ENCODE data around the gene CYTH1.

CYTH1 gene

DNA sequence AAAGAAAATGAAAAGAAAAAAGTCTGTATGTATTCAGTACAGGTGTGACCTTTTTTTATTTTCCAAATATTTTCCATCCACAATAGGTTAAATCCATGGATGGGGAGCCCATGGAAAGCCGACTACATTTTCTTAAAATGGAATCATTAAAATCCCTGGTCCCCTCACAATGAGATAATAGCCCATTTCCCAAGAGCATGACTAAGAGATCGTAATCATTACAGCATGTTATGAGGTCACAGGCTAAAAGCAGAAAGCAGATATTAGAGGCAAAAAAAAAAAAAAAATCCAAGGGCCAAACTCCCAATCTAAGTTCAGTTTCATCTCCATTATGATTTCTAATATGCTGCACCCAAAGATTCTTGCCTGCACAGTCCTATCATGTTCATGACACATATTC is 44.7 kb downstream of the CYTH1 start:
- peaks cover 5% of the 10 kb centered on the region for H3K4me1 ChIP-seq (ENCODE audit: control insufficient read depth, insufficient read depth, low read length)

DNA sequence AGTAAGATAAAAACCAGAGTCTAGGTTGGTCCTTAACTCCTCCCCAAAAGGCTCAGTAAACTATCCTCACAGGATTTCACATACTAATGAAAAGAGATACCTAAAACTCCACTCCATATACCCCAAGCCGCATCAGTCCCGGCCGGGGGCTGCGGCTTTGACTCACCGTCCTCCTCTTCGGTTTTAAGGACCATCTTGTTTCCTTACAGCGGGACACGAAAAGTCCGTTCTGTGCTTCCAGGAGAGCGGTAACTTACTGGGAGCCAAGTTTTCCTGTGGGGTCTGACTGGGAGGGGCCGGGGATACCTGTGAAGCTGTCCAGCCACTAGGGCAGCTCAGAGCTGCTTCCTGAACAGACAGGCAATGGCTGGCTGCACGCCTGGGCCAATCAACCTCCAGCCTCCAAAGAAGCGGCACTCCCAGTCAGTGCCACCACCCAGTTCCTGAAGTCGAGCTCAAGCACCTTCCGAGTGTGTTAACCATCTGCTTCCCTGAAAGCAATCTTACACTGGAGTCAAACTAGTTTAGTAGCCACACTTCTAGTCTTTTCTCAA is 45.5 kb downstream of the CYTH1 start:
- H3K4me3 ChIP-seq (ENCODE audit: insufficient read depth, low read depth, low read length): no peak overlapping the region
- H3K36me3 ChIP-seq (ENCODE audit: control insufficient read depth, insufficient read depth, low read length): no peaks in the 10 kb centered on the region
- 88% methylated on average over 15 of the region's 15 CpGs for WGBS, 2 experiments
- H3K4me1 ChIP-seq (ENCODE audit: control insufficient read depth, insufficient read depth, low read length): peaks cover 5% of the 10 kb centered on the region
- no peaks in the 10 kb centered on the region for H3K27me3 ChIP-seq (ENCODE audit: control insufficient read depth, insufficient read depth, low read length, poor library complexity, severe bottlenecking)
- H3K27ac ChIP-seq (ENCODE audit: insufficient read depth, low read depth, low read length, poor library complexity, severe bottlenecking): no peak overlapping the region
- H3K9me3 ChIP-seq (ENCODE audit: control insufficient read depth, low read length): no peaks in the 10 kb centered on the region

More for the DNA sequence above, 44.7 kb downstream of the CYTH1 start:
- no peak overlapping the region for H3K27ac ChIP-seq (ENCODE audit: insufficient read depth, low read depth, low read length, poor library complexity, severe bottlenecking)
- 87 to 88% methylated on average over 2 of the region's 2 CpGs for WGBS, 2 experiments
- no peaks in the 10 kb centered on the region for H3K9me3 ChIP-seq (ENCODE audit: control insufficient read depth, low read length)
- no peaks in the 10 kb centered on the region for H3K36me3 ChIP-seq (ENCODE audit: control insufficient read depth, insufficient read depth, low read length)
- H3K27me3 ChIP-seq (ENCODE audit: control insufficient read depth, insufficient read depth, low read length, poor library complexity, severe bottlenecking): no peaks in the 10 kb centered on the region
- H3K4me3 ChIP-seq (ENCODE audit: insufficient read depth, low read depth, low read length): no peak overlapping the region

DNA sequence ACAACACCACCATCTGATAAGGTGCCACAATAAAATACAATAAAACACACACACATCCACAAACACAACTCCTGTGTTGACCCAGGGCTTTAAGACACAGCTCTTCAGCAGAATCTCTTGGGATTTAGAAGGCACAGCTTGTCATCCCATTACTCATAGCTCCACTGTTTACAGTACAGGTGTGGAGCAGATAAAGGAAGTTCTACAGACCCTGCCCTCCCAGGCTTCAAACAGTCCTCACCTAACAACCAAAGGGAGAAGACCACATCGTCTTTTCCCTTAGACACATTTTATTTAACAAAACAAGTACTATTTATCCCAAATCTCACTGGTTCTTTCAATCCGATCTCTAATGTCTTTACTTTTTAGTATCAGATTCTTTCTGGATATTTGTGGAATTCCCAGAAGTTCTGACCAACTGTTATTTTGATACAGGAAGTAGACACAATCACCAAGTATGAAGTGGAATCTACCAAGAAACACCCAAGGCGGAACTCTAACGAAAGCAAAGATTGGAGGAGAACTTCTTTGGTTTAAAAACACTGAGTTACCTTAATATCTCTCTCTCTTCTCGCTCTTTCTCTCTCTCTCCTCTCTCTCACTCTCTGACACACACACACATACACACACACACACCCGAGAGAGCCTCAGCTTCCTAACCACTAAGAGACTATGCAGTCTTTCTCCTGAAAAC is 46.1 kb downstream of the CYTH1 start:
- 91 to 92% methylated on average over 6 of the region's 6 CpGs for WGBS, 2 experiments
- H3K9me3 ChIP-seq (ENCODE audit: control insufficient read depth, low read length): no peaks in the 10 kb centered on the region
- no peaks in the 10 kb centered on the region for H3K27me3 ChIP-seq (ENCODE audit: control insufficient read depth, insufficient read depth, low read length, poor library complexity, severe bottlenecking)
- H3K4me1 ChIP-seq (ENCODE audit: control insufficient read depth, insufficient read depth, low read length): peaks cover 5% of the 10 kb centered on the region
- H3K36me3 ChIP-seq (ENCODE audit: control insufficient read depth, insufficient read depth, low read length): no peaks in the 10 kb centered on the region
- no peak overlapping the region for H3K27ac ChIP-seq (ENCODE audit: insufficient read depth, low read depth, low read length, poor library complexity, severe bottlenecking)
- H3K4me3 ChIP-seq (ENCODE audit: insufficient read depth, low read depth, low read length): no peak overlapping the region

DNA sequence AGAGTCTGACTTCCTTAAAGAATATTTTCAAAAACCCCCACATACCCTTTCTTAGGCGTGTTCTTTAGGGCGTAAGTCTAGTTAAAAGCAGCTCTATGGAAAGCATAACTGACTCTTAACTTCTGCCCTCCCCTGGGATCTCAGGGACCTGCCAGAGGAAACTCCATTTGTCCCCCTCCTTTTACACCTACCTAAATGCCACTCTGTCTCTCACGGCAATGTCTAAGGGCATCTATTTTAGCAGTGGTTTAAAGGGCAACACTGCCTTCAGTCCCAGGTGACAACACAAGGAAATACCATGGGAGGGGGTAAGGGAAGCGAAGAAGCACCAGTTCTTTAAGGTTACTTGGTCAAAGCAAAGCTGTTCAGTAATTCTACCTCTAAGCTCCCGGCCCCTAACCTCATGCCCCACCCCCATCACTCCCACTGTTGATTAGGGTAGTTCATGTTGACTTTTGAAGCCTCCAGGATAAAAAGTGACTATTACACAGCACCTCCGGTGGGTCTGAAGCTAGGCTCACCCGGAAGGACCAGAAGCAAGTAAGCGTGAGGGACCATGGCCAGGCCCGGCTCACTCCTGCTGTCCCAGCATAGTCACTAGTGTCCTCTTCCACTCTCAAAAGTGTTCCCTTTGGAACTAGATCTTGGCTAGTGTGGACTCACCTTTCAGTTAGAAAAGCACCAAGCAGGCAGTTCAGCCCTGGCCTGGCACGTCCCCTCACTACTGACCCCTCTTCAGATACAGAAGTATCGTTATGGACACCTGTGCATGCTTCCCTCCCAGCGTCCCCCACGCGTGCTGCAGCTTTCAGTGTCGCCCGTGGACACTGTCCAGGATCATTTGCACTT is 47.1 kb downstream of the CYTH1 start:
- Histone ChIP-seq H3K4me1 (ENCODE audit: control insufficient read depth, insufficient read depth, low read length) (peaks cover 5% of the 10 kb centered on the region), H3K27ac (ENCODE audit: insufficient read depth, low read depth, low read length, poor library complexity, severe bottlenecking) (no peak overlapping the region), H3K4me3 (ENCODE audit: insufficient read depth, low read depth, low read length) (no peak overlapping the region), H3K36me3 (ENCODE audit: control insufficient read depth, insufficient read depth, low read length) (no peaks in the 10 kb centered on the region), H3K27me3 (ENCODE audit: control insufficient read depth, insufficient read depth, low read length, poor library complexity, severe bottlenecking) (no peaks in the 10 kb centered on the region), H3K9me3 (ENCODE audit: control insufficient read depth, low read length) (no peaks in the 10 kb centered on the region)
- 89 to 94% methylated on average over 16 of the region's 16 CpGs for WGBS, 2 experiments

DNA sequence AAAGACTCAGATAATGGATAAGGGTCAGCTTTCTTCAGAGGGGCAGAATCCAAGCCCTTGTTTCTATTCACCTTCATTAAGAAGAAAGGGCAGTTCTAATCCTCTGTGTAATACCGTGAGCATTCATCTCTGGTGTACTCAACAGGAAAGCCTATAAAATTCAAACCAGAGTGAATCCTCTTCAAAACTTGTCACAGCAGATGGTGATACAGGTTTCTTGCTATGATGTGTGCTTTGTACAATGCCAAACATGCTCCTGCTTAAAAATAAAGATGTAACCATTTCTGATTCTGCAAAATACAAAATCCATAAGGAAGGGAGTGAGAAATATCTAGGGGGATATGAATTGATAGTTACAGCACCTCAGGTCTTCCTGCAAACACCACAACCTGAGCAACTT is 49.7 kb downstream of the CYTH1 start:
- Histone ChIP-seq H3K9me3 (ENCODE audit: control insufficient read depth, low read length) (no peaks in the 10 kb centered on the region), H3K4me1 (ENCODE audit: control insufficient read depth, insufficient read depth, low read length) (peaks cover 12% of the 10 kb centered on the region), H3K4me3 (ENCODE audit: insufficient read depth, low read depth, low read length) (no peak overlapping the region), H3K27me3 (ENCODE audit: control insufficient read depth, insufficient read depth, low read length, poor library complexity, severe bottlenecking) (no peaks in the 10 kb centered on the region), H3K36me3 (ENCODE audit: control insufficient read depth, insufficient read depth, low read length) (no peaks in the 10 kb centered on the region), H3K27ac (ENCODE audit: insufficient read depth, low read depth, low read length, poor library complexity, severe bottlenecking) (no peak overlapping the region)
- WGBS, 2 experiments: 83 to 92% methylated on average over 1 of the region's 1 CpG

DNA sequence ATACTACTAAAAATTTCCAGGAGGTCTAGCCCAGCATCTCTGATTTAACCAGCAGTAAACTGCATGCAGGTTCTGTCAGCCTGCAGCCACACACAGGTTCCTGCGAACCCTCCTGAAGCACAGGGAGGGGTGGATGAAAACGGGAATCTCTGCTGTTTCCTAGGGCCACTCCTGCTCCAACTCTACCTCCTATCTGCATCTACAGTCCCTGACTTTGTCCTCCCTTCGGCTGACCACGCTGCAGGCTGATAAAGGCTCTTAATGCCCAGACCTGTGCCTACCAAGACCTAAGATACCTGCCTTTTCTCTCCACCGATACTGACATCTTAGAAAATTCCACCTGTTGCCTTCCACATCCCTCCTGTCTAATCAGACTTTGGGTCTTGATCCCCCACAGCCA is 50.2 kb downstream of the CYTH1 start:
- Histone ChIP-seq H3K36me3 (ENCODE audit: control insufficient read depth, insufficient read depth, low read length) (no peaks in the 10 kb centered on the region), H3K4me1 (ENCODE audit: control insufficient read depth, insufficient read depth, low read length) (peaks cover 12% of the 10 kb centered on the region), H3K9me3 (ENCODE audit: control insufficient read depth, low read length) (no peaks in the 10 kb centered on the region), H3K27me3 (ENCODE audit: control insufficient read depth, insufficient read depth, low read length, poor library complexity, severe bottlenecking) (no peaks in the 10 kb centered on the region), H3K4me3 (ENCODE audit: insufficient read depth, low read depth, low read length) (no peak overlapping the region), H3K27ac (ENCODE audit: insufficient read depth, low read depth, low read length, poor library complexity, severe bottlenecking) (no peak overlapping the region)
- 86 to 90% methylated on average over 5 of the region's 5 CpGs for WGBS, 2 experiments

DNA sequence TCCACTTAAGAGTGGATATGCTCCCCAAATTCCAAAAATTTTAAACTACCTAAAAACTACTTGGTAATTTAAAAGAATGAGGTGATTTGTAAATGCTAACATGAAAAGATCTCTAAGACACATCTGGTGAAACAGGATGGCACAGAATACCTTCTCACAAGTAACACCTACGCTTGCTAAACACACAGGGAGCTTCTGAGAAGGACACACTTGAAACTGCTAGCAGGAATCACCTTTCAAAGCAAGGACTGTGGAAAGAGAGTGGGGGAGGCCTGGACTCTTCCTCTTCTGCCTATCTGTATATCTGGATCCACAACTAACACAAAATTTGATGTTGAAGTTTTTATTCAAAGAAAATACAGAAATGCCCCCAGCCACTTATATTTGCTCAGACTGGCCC is 52.4 kb downstream of the CYTH1 start:
- H3K27ac ChIP-seq (ENCODE audit: insufficient read depth, low read depth, low read length, poor library complexity, severe bottlenecking): no peak overlapping the region
- WGBS, 2 experiments: 91 to 100% methylated on average over 1 of the region's 1 CpG
- no peaks in the 10 kb centered on the region for H3K36me3 ChIP-seq (ENCODE audit: control insufficient read depth, insufficient read depth, low read length)
- no peaks in the 10 kb centered on the region for H3K27me3 ChIP-seq (ENCODE audit: control insufficient read depth, insufficient read depth, low read length, poor library complexity, severe bottlenecking)
- H3K4me1 ChIP-seq (ENCODE audit: control insufficient read depth, insufficient read depth, low read length): peaks cover 14% of the 10 kb centered on the region
- no peaks in the 10 kb centered on the region for H3K9me3 ChIP-seq (ENCODE audit: control insufficient read depth, low read length)
- H3K4me3 ChIP-seq (ENCODE audit: insufficient read depth, low read depth, low read length): no peak overlapping the region

DNA sequence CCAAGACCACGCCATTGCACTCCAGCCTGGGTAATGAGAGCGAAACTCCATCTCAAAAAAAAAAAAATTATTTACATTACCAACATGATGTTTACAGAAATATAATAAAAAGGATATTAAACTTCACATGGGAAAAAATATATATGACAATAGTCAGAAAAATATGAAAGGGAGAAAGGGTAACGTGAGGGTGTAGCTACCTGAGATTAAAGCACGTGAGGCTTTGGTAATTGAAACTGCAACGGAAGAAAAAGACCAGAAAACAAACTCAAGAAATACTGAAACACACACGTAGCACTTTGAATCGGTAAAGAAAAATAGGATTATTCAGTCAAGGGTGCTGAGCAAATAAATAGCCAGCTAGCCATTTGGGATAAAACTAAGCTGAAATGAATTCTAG is 53.6 kb downstream of the CYTH1 start:
- Histone ChIP-seq H3K4me3 (ENCODE audit: insufficient read depth, low read depth, low read length) (no peak overlapping the region), H3K36me3 (ENCODE audit: control insufficient read depth, insufficient read depth, low read length) (no peaks in the 10 kb centered on the region), H3K4me1 (ENCODE audit: control insufficient read depth, insufficient read depth, low read length) (peaks cover 26% of the 10 kb centered on the region), H3K27me3 (ENCODE audit: control insufficient read depth, insufficient read depth, low read length, poor library complexity, severe bottlenecking) (no peaks in the 10 kb centered on the region), H3K27ac (ENCODE audit: insufficient read depth, low read depth, low read length, poor library complexity, severe bottlenecking) (no peak overlapping the region), H3K9me3 (ENCODE audit: control insufficient read depth, low read length) (no peaks in the 10 kb centered on the region)
- 89 to 96% methylated on average over 6 to 7 of the region's 7 CpGs for whole genome bisulfite sequencing, 2 experiments

DNA sequence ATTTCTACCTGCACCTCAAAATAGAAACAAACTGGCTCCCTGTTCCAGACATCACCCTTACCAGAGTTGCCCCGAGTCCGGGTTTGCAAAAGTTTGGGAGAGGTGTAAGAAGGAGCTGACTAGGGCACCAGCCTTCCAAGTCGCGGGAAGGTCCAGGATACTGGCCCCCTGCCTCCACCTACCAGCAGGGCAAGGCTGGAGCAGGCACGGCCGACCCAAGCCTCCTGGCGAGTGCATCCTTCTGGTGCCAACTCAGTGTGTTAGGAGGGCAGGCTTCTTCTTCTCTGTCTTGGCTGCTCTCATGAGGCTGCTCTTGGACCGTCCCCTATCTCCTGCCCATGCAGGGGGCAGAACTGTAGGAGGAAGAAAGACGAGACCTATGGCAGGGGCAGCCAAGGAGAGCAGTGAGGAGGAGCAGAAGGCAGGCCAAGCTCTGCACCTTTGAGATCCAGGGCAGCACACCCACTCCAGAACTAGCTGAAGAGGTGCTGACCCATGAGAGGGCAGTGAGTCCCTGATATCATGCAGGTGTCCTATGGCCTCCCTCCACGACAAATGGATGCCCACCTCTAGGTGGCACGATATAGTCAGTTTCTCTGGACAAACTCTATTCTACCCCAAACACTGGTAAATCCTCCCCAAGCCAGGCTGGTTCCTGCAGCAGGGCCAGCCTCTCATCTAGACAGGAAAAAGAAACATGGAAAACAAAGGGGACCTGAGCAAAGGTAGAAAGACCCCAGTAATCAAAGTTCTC is 54.4 kb downstream of the CYTH1 start:
- Histone ChIP-seq H3K27me3 (ENCODE audit: control insufficient read depth, insufficient read depth, low read length, poor library complexity, severe bottlenecking) (no peaks in the 10 kb centered on the region), H3K4me3 (ENCODE audit: insufficient read depth, low read depth, low read length) (no peak overlapping the region), H3K27ac (ENCODE audit: insufficient read depth, low read depth, low read length, poor library complexity, severe bottlenecking) (no peak overlapping the region), H3K4me1 (ENCODE audit: control insufficient read depth, insufficient read depth, low read length) (peaks cover 32% of the 10 kb centered on the region), H3K36me3 (ENCODE audit: control insufficient read depth, insufficient read depth, low read length) (no peaks in the 10 kb centered on the region), H3K9me3 (ENCODE audit: control insufficient read depth, low read length) (no peaks in the 10 kb centered on the region)
- WGBS, 2 experiments: 90% methylated on average over 11 of the region's 11 CpGs

DNA sequence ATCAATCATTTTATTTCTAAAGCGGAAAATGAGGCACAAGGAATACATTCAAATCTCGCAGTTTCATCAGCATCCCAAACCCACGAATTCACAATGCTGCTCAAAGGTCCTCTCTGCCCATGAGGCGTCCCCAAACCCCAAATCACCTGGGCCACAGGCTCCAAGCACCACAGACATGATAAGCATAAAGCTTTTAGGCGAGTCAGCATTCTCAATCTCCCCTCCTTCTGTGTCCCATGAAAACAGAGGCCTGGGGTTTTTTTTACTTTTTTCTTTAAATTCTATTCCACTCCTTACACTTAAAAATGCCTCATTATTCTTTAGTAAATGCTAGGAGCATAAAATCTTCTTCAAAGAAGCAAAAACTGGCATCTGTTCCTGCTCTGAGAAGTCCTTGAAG is 55.0 kb downstream of the CYTH1 start:
- Histone ChIP-seq H3K27ac (ENCODE audit: insufficient read depth, low read depth, low read length, poor library complexity, severe bottlenecking) (no peak overlapping the region), H3K4me1 (ENCODE audit: control insufficient read depth, insufficient read depth, low read length) (peaks cover 38% of the 10 kb centered on the region), H3K4me3 (ENCODE audit: insufficient read depth, low read depth, low read length) (no peak overlapping the region), H3K27me3 (ENCODE audit: control insufficient read depth, insufficient read depth, low read length, poor library complexity, severe bottlenecking) (no peaks in the 10 kb centered on the region), H3K36me3 (ENCODE audit: control insufficient read depth, insufficient read depth, low read length) (no peaks in the 10 kb centered on the region), H3K9me3 (ENCODE audit: control insufficient read depth, low read length) (no peaks in the 10 kb centered on the region)
- 92 to 96% methylated on average over 5 of the region's 5 CpGs for WGBS, 2 experiments

Data from ectodermal cell (in vitro differentiated cells).